Aorta (tissue), 4 donors: ENCODE results near the gene VAMP1. TPM values are rescaled to one million over a fixed set of nuclear protein-coding genes. Genes with fewer than 3 reads are reported as not detected.

Source experiments
- polyA plus RNA-seq, 2 donors: library from polyadenylated mRNA; stranded (reverse); fragments of 200-250 nt; gene quantifications; one replicate each; pipeline ENCODE4 v1.2.3, GENCODE V29; 2013
- total RNA-seq, 2 donors: library from RNA; stranded (reverse); fragmentation: NEBNext Ultra II Directional; extraction: Animal tissue kit (Norgen Biotek cat#: 25700); gene quantifications; one replicate each; pipeline ENCODE4 v1.2.1, GENCODE V29; 2021
- donor health status: healthy with polysubstance abuse.
- donor health status: Bipolar disorder and iron deficiency.
- donor health status: DM: no; HTN: no; CAD: no.
- donor health status: DM: yes; HTN: yes; CAD: no.

Gene VAMP1
- total and polyA plus RNA-seq, 4 donors, result 9.7 to 44.0 (median 19.3) TPM

Other genes starting within 250 kb of the VAMP1 start
- gene PLEKHG6, start 160.0 kb downstream of the VAMP1 start, total RNA-seq, result 1 to 10 TPM in 1 of 2 donors, under 1 TPM in 1; 0.88 to 1.5 TPM
- gene PLEKHG6, start 160.0 kb downstream of the VAMP1 start, polyA plus RNA-seq, result 10 to 100 TPM in 1 of 2 donors, under 1 TPM in 1; 0.15 to 90.3 TPM
- 100 to 1,000 TPM; 190 to 236 TPM for gene TNFRSF1A, start 128.6 kb downstream of the VAMP1 start, total RNA-seq
- 100 to 1,000 TPM in 1 of 2 donors, 10 to 100 TPM in 1; 36.9 to 112 TPM for gene TNFRSF1A, start 128.6 kb downstream of the VAMP1 start, polyA plus RNA-seq
- 1 to 10 TPM; 1.5 to 2.4 TPM for gene SCNN1A, start 95.1 kb downstream of the VAMP1 start, total RNA-seq
- 1 to 10 TPM in 1 of 2 donors, under 1 TPM in 1; 0.61 to 1.5 TPM for gene SCNN1A, start 95.1 kb downstream of the VAMP1 start, polyA plus RNA-seq
- 100 to 1,000 TPM in 1 of 2 donors, 10 to 100 TPM in 1; 83.1 to 103 TPM for gene LTBR, start 86.5 kb downstream of the VAMP1 start, total RNA-seq
- 10 to 100 TPM; 20.5 to 87.8 TPM for gene LTBR, start 86.5 kb downstream of the VAMP1 start, polyA plus RNA-seq
- 1 to 10 TPM; 1.2 TPM for gene CD27, start 25.7 kb downstream of the VAMP1 start, total RNA-seq
- under 1 TPM; 0.51 to 0.88 TPM for gene CD27, start 25.7 kb downstream of the VAMP1 start, polyA plus RNA-seq
- 10 to 100 TPM; 14.6 to 29.3 TPM for gene TAPBPL, start 18.6 kb downstream of the VAMP1 start, total RNA-seq
- 10 to 100 TPM; 22.0 to 25.9 TPM for gene TAPBPL, start 18.6 kb downstream of the VAMP1 start, polyA plus RNA-seq
- 10 to 100 TPM; 91.8 to 95.5 TPM for gene MRPL51, start 22.6 kb upstream of the VAMP1 start, total RNA-seq
- 100 to 1,000 TPM; 125 to 283 TPM for gene MRPL51, start 22.6 kb upstream of the VAMP1 start, polyA plus RNA-seq
- gene NCAPD2, start 23.4 kb upstream of the VAMP1 start, total RNA-seq, result 10 to 100 TPM; 19.9 to 32.8 TPM
- 10 to 100 TPM in 1 of 2 donors, 1 to 10 TPM in 1; 5.1 to 13.2 TPM for gene NCAPD2, start 23.4 kb upstream of the VAMP1 start, polyA plus RNA-seq
- gene GAPDH, start 63.8 kb upstream of the VAMP1 start, total RNA-seq, result 1,000 to 10,000 TPM; 1,856 to 2,021 TPM
- gene GAPDH, start 63.8 kb upstream of the VAMP1 start, polyA plus RNA-seq, result 1,000 to 10,000 TPM; 2,047 to 3,012 TPM
- 10 to 100 TPM; 28.5 to 60.8 TPM for gene IFFO1, start 85.4 kb upstream of the VAMP1 start, total RNA-seq
- 100 to 1,000 TPM in 1 of 2 donors, 10 to 100 TPM in 1; 11.1 to 110 TPM for gene IFFO1, start 85.4 kb upstream of the VAMP1 start, polyA plus RNA-seq
- gene NOP2, start 97.6 kb upstream of the VAMP1 start, total RNA-seq, result 10 to 100 TPM; 24.8 to 27.8 TPM
- gene NOP2, start 97.6 kb upstream of the VAMP1 start, polyA plus RNA-seq, result 10 to 100 TPM in 1 of 2 donors, 1 to 10 TPM in 1; 5.4 to 18.8 TPM
- 100 to 1,000 TPM; 174 to 195 TPM for gene CHD4, start 136.7 kb upstream of the VAMP1 start, total RNA-seq
- gene CHD4, start 136.7 kb upstream of the VAMP1 start, polyA plus RNA-seq, result 100 to 1,000 TPM in 1 of 2 donors, 10 to 100 TPM in 1; 73.1 to 110 TPM
- gene LPAR5, start 165.3 kb upstream of the VAMP1 start, total RNA-seq, result 1 to 10 TPM; 2.5 to 3.7 TPM
- under 1 TPM; 0.51 to 0.88 TPM for gene LPAR5, start 165.3 kb upstream of the VAMP1 start, polyA plus RNA-seq
- gene ACRBP, start 176.8 kb upstream of the VAMP1 start, total RNA-seq, result 1 to 10 TPM; 1.8 to 5.2 TPM
- under 1 TPM in 1 of 2 donors, not detected in 1; 0.25 TPM for gene ACRBP, start 176.8 kb upstream of the VAMP1 start, polyA plus RNA-seq
- 10 to 100 TPM; 19.7 to 43.3 TPM for gene ING4, start 192.4 kb upstream of the VAMP1 start, total RNA-seq
- gene ING4, start 192.4 kb upstream of the VAMP1 start, polyA plus RNA-seq, result 10 to 100 TPM; 45.3 to 63.7 TPM
- gene ZNF384, start 218.7 kb upstream of the VAMP1 start, total RNA-seq, result 10 to 100 TPM; 54.4 to 66.7 TPM
- gene ZNF384, start 218.7 kb upstream of the VAMP1 start, polyA plus RNA-seq, result 10 to 100 TPM; 23.2 to 49.3 TPM
- gene PIANP, start 230.1 kb upstream of the VAMP1 start, total RNA-seq, result 10 to 100 TPM in 1 of 2 donors, 1 to 10 TPM in 1; 1.2 to 10.7 TPM
- gene PIANP, start 230.1 kb upstream of the VAMP1 start, polyA plus RNA-seq, result 1 to 10 TPM; 4.3 to 7.5 TPM